GM20431 (cell line): ENCODE measurements around the gene HDAC1.

Source experiments
- in situ Hi-C: fragments of 300-500 bp; cut with MseI, MboI; formaldehyde crosslinking; loops from one replicate; pipeline ENCODE4 v1.15.0; 2020; ENCODE audit warnings: low sequenced_read_pairs; ENCODE audit not compliant: unreplicated experiment

The HDAC1 gene

GRCh38 chr1:32363713-32364112 is 71.8 kb downstream of the HDAC1 start:
- in situ Hi-C loops: no loop called here

- in situ Hi-C loops: no loop called here
Measured at GRCh38 chr1:32364836-32365235, 73.0 kb downstream of the HDAC1 start.

GRCh38 chr1:32365445-32365844 is 73.6 kb downstream of the HDAC1 start:
- in situ Hi-C loops: no loop called here

- in situ Hi-C loops: no loop called here
Measured at GRCh38 chr1:32367912-32368635, 76.2 kb downstream of the HDAC1 start.

GRCh38 chr1:32372149-32372756 is 80.4 kb downstream of the HDAC1 start:
- in situ Hi-C loops: no loop called here

GRCh38 chr1:32373996-32374592 is 82.2 kb downstream of the HDAC1 start:
- in situ Hi-C loops: no loop called here

GRCh38 chr1:32376199-32376598 is 84.3 kb downstream of the HDAC1 start:
- in situ Hi-C loops: no loop called here

GRCh38 chr1:32377541-32378220 is 85.8 kb downstream of the HDAC1 start:
- in situ Hi-C loops: no loop called here

- in situ Hi-C loops: no loop called here
Measured at GRCh38 chr1:32380057-32380456, 88.2 kb downstream of the HDAC1 start.
